ENCODE results near the gene HSPA12A. TPM values are rescaled to one million over a fixed set of nuclear protein-coding genes. Genes with fewer than 3 reads are reported as not detected.

HSPA12A gene
- total RNA-seq, 1 donor from 2014 or later, result 7.4 TPM

GRCh38 chr10:116704926-116705325, 37.4 kb downstream of the HSPA12A start:
- Histone ChIP-seq H3K36me3 (no peaks in the 10 kb centered on the region), H3K27me3 (no peaks in the 10 kb centered on the region), H3K4me1 (no peaks in the 10 kb centered on the region), H3K27ac (no peak overlapping the region), H3K9me3 (no peaks in the 10 kb centered on the region), H3K4me3 (no peak overlapping the region)
- DNase-seq, result peak; percentile 64
- peak; percentile 29 for ATAC-seq
- intact Hi-C loops (cut with DNase I), result no loop called here
- TF ChIP-seq, protein P1, sequence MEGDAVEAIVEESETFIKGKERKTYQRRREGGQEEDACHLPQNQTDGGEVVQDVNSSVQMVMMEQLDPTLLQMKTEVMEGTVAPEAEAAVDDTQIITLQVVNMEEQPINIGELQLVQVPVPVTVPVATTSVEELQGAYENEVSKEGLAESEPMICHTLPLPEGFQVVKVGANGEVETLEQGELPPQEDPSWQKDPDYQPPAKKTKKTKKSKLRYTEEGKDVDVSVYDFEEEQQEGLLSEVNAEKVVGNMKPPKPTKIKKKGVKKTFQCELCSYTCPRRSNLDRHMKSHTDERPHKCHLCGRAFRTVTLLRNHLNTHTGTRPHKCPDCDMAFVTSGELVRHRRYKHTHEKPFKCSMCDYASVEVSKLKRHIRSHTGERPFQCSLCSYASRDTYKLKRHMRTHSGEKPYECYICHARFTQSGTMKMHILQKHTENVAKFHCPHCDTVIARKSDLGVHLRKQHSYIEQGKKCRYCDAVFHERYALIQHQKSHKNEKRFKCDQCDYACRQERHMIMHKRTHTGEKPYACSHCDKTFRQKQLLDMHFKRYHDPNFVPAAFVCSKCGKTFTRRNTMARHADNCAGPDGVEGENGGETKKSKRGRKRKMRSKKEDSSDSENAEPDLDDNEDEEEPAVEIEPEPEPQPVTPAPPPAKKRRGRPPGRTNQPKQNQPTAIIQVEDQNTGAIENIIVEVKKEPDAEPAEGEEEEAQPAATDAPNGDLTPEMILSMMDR (IDR thresholded peaks at IDR 0.05), result no peak

DNA sequence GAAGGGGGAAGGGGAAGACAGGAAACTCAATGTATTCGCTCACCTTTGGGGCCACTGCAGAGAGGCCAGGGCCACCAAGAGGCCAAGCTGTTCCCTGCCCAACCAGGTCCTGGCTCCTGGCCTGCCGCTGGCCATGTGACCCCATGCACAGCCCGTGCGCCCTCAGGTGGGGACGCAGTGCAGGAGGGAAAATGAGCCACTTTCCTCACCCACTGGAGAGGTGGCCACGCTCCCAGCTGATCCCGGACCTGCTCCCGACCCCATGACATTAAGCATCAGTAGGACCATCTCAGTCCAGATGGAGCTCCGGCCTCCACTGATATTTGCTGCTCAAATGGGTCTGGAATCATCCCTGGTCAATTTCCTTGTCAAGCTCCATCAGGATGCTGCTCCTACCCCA, 40.2 kb downstream of the HSPA12A start:
- intact Hi-C loops (cut with DNase I), result no loop called here
- DNase-seq (peak; percentile 59), ATAC-seq (no peak)
- TF ChIP-seq, protein P1 (IDR thresholded peaks at IDR 0.05), result no peak
- no peaks in the 10 kb centered on the region for H3K27me3 ChIP-seq
- H3K4me3 ChIP-seq, result no peak overlapping the region
- no peaks in the 10 kb centered on the region for H3K9me3 ChIP-seq
- no peaks in the 10 kb centered on the region for H3K4me1 ChIP-seq
- no peaks in the 10 kb centered on the region for H3K36me3 ChIP-seq
- no peak overlapping the region for H3K27ac ChIP-seq

DNA sequence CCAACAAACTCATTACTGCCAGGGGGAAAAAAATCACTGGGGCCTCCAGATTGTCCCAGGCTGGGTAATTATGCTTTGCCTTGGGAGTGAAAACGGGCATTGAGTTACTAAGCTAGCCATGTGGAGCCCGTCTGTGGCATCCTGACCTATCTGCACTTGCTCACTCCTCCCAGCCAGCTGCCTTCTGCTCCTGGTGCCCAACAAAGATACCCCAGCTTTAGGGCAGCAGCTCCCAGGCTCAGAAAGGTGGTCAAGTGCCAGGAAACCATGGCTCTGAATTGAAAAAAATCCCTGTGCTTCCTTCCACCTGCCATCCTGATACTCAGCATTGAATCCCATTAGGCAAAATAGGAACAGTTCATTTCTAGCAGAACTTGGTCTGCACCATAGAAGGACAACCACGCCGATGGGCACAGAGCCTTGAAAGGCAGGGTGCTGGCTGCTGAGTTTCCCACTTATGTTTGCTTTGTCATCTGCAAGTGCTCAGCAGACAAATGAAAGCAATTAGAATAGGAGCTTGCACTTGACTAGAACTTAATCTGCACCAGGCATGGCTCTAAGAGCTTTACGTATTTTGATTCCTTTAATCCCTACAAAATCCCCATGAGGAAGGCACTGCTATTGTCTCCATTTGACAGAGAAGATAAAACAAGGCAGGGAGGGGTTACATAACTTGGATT, 42.8 kb downstream of the HSPA12A start:
- Histone ChIP-seq H3K4me1 (no peaks in the 10 kb centered on the region), H3K4me3 (no peak overlapping the region), H3K9me3 (no peaks in the 10 kb centered on the region), H3K36me3 (no peaks in the 10 kb centered on the region), H3K27me3 (no peaks in the 10 kb centered on the region), H3K27ac (no peak overlapping the region)
- no peak for ATAC-seq
- peak; percentile 19 for DNase-seq
- TF ChIP-seq, protein P1 (IDR thresholded peaks at IDR 0.05), result no peak
- intact Hi-C loops (cut with DNase I), result no loop called here

DNA sequence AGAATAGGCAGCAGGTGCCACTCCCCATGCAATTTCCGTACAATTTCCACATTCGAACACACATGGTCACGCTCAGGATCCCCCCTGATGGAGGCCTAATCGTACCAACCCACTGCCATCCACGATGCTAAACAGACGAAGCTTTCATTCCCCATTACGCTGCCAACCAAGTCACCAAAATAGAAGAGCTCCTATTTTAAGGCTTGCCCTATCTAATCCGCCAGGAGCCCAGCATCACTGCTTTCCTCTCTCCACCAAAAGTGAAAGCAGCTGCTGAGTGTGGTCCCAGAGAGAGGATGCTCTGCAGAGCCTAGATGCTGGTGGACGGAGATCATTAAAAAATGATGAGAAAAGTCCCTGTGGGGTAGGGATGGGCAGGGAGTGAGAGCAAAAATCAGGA, 43.3 kb downstream of the HSPA12A start:
- no peaks in the 10 kb centered on the region for H3K36me3 ChIP-seq
- peaks cover 5% of the 10 kb centered on the region for H3K4me1 ChIP-seq
- no peaks in the 10 kb centered on the region for H3K27me3 ChIP-seq
- DNase-seq, result no peak
- TF ChIP-seq, protein P1 (IDR thresholded peaks at IDR 0.05), result no peak
- ATAC-seq, result no peak
- H3K27ac ChIP-seq, result no peak overlapping the region
- intact Hi-C loops (cut with DNase I), result no loop called here
- H3K9me3 ChIP-seq, result no peaks in the 10 kb centered on the region
- H3K4me3 ChIP-seq, result no peak overlapping the region

- intact Hi-C loops (cut with DNase I), result no loop called here
- no peak overlapping the region for H3K4me3 ChIP-seq
- no peaks in the 10 kb centered on the region for H3K27me3 ChIP-seq
- peaks cover 5% of the 10 kb centered on the region for H3K4me1 ChIP-seq
- H3K36me3 ChIP-seq, result no peaks in the 10 kb centered on the region
- no peaks in the 10 kb centered on the region for H3K9me3 ChIP-seq
- TF ChIP-seq, protein P1 (IDR thresholded peaks at IDR 0.05), result no peak
- ATAC-seq (no peak), DNase-seq (peak; percentile 25)
- H3K27ac ChIP-seq, result no peak overlapping the region
These were observed 44.0 kb downstream of the HSPA12A start for GRCh38 chr10:116698364-116698763.

DNA sequence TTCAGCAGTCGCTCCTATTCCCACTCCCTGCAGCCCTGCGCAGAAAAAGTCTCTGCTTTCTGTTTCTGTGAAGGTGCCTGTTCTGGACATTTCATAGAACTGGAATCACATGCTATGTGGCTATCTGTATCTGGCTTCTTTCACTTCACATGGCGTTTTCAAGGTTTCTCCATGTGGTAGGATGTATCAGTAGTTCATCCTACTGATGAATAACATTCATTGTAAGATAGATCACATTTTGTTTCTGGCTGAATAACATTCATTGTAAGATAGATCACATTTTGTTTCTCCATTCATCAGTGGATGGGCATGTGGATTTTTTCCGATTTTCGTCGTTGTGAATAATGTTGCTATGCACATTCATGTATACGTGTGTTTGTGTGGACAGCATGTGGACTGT, 44.5 kb downstream of the HSPA12A start:
- DNase-seq (no peak), ATAC-seq (no peak)
- Histone ChIP-seq H3K4me1 (peaks cover 5% of the 10 kb centered on the region), H3K36me3 (no peaks in the 10 kb centered on the region), H3K4me3 (no peak overlapping the region), H3K9me3 (no peaks in the 10 kb centered on the region), H3K27ac (no peak overlapping the region), H3K27me3 (no peaks in the 10 kb centered on the region)
- intact Hi-C loops (cut with DNase I), result no loop called here
- TF ChIP-seq, protein P1 (IDR thresholded peaks at IDR 0.05), result no peak

Measured in upper lobe of right lung (tissue), 1 donor.